Nephron (organoid): ENCODE results near the gene ELAVL3.

Source experiments
- H3K27ac Mint-ChIP-seq, 3 experiments: 2 replicates each; pipeline ENCODE4 v1.8.0; 2020; ENCODE audit warnings: mixed read lengths in 3 of 3, mild to moderate bottlenecking in 2 of 3, moderate library complexity in 1 of 3
- H3K27me3 Mint-ChIP-seq: 2 replicates; pipeline ENCODE4 v1.8.0; 2021; ENCODE audit warnings: low read depth, mild to moderate bottlenecking, moderate library complexity, mixed read lengths
- H3K36me3 Mint-ChIP-seq: 2 replicates; pipeline ENCODE4 v1.8.0; 2020; ENCODE audit warnings: low read depth, mixed read lengths
- H3K4me1 Mint-ChIP-seq: 2 replicates; pipeline ENCODE4 v1.8.0; 2020; ENCODE audit warnings: mixed read lengths
- H3K4me3 Mint-ChIP-seq, 3 experiments: 2 replicates each; pipeline ENCODE4 v1.8.0; 2020; ENCODE audit warnings: mild to moderate bottlenecking in 3 of 3, mixed read lengths in 3 of 3, moderate library complexity in 2 of 3
- H3K9me3 Mint-ChIP-seq: 2 replicates; pipeline ENCODE4 v1.8.0; 2020; ENCODE audit warnings: mixed read lengths
- CTCF ChIP-seq, 3 experiments: fragments of 200-600 bp; sonication (generic); IDR thresholded peaks; one replicate each; pipeline ENCODE4 v1.5.0; 2021; ENCODE audit warnings: antibody characterized with exemption in 3 of 3; ENCODE audit not compliant: unreplicated experiment in 3 of 3

Gene ELAVL3

GRCh38 chr19:11401808-11402543, 78.9 kb downstream of the ELAVL3 start:
- Mint-ChIP-seq H3K4me3 (no peak overlapping the region), H3K36me3 (peaks cover 5% of the 10 kb centered on the region), H3K27ac (no peak overlapping the region), H3K9me3 (no peaks in the 10 kb centered on the region), H3K27me3 (peaks cover 16% of the 10 kb centered on the region), H3K4me1 (no peaks in the 10 kb centered on the region)
- TF ChIP-seq CTCF (IDR thresholded peaks at IDR 0.05; ENCODE audit: unreplicated experiment in 3 of 3), result no peak
